Stimulated activated CD4-positive, alpha-beta T cell treated with anti-CD3 and anti-CD28 coated beads, Interleukin-12 subunit alpha, Interleukin-12 subunit beta, amount 100 ng/mL, for 48 hours (primary cell): ENCODE data around the gene OTUD4.
"Not testable (repeated sequence)": the region's sequence is repeated elsewhere in the genome, so short reads cannot be mapped to it uniquely, and the experiment has no call there.

Source experiments
- DNase-seq, 3 donors: peaks; one replicate each; pipeline ENCODE4 v3.0.0-alpha.2; 2020; ENCODE audit warnings: low read depth in 2 of 3, low spot score in 1 of 3

Gene OTUD4

DNA sequence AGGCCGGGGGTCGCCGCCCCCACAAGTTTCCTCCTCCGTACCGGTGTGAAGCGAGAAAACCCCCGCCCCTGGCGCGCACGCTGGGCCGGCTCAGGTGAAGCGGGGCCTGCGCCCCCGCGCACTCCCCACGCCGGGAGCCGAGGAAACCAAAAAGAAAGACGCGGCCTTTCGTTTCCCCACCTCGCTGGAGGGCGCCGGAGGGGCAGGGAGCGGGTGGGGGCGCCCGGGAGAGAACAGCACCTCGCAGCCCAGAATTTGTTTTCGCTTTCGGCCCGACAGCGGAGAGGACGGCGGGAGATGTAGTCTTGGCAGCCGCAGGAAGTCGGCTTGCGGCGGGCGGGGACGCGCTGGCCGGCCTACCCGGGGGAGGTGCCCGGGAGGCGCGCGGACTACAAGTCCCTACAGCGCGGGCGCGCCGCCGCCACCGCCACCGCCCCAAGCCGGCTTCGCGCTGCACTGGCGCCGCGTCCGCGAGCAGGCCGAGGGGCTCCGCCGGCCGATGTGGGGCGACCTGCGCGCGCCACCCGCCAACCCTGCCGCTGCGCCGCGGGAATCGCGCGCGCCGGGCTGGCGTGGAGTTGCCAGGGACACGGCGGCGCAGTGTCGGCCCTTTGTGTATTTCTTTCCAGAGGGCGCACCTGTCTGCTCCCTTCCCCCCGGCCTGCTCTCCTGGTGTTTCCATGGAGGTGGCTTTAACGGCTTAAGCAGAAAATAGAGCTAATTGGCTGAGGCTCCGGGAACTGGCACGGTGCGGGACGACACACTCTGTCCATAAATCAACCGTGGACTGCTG lies at the start of gene OTUD4:
TSS of gene OTUD4 (minus strand) at position 292 of the 793 bp plus-strand sequence. CDS start 616 bp downstream, outside the sequence.
- peak; percentile 87 to 91 (median 91) for DNase-seq

GRCh38 chr4:145223228-145223627 lies 42.8 kb upstream of the OTUD4 start:
- not testable (repeated sequence) for DNase-seq

GRCh38 chr4:145221529-145221928 lies 41.1 kb upstream of the OTUD4 start:
- DNase-seq: not testable (repeated sequence)

- no peak for DNase-seq
Measured at GRCh38 chr4:145219090-145219489, 38.7 kb upstream of the OTUD4 start.

DNA sequence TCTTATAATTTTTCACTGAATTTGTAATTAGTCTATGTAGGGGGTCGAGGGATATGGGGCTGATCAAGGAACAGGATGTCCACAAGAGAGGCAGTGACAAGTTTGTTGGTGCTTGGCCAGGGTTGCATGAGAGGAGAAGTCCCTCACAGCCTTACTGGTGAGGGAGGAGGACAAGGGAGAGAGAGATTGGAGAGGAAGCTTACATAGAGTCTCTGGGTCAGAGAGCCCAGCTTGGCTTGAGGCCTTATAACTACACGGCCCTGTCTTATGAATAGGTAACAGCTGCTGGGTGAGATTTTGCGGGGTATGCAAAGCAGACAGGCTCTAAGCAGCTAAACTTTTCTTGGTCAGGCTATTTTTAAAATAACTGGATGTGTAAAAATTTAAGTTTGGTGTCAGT lies 37.9 kb upstream of the OTUD4 start:
- DNase-seq: no peak

DNA sequence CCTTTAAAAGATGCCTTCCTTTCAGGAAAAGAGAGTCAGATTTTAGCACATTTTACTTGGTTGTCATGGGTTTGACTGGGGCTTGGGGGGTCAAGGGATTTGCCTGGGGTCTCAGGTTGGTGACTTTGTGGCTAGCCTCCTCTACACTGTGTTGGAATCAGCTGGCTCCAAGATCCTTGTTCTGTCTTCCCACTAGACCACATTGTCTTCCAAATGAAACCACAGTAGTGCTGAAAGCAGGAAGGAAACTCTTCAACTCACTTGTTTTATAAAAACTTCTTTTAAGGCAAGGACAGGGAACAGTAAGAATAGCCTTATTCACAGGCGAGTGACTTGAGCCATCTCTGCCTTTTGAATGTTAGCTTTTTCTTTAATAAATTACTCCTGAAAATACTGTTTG lies 37.0 kb upstream of the OTUD4 start:
- DNase-seq: no peak

GRCh38 chr4:145216535-145216934 lies 36.1 kb upstream of the OTUD4 start:
- DNase-seq: no peak

- DNase-seq: no peak
Measured at GRCh38 chr4:145213245-145213644, 32.9 kb upstream of the OTUD4 start.

DNA sequence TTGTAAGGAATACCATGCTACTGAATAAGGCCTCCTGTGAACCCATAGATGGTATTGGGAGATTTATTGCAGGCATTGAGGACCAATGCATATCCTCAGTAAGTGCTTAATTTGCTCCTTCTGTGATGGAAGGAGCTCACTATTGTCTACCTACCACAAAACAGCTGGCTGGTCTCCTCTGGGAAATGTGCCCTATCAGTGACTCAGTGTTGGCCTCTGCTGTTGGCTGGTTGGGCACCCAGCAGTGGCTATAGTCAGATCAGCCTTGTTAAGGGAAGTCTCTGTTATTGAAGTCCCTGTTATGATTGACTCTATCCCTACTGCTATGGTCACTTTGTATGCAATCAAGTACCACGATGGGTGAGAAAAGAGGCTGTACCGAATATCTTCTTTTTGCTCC lies 27.5 kb upstream of the OTUD4 start:
- no peak for DNase-seq

GRCh38 chr4:145203410-145203809 lies 23.0 kb upstream of the OTUD4 start:
- DNase-seq: no peak

- no peak for DNase-seq
Measured at GRCh38 chr4:145200366-145200765, 20.0 kb upstream of the OTUD4 start.

- DNase-seq: no peak
Measured at GRCh38 chr4:145199051-145199716, 18.8 kb upstream of the OTUD4 start.

DNA sequence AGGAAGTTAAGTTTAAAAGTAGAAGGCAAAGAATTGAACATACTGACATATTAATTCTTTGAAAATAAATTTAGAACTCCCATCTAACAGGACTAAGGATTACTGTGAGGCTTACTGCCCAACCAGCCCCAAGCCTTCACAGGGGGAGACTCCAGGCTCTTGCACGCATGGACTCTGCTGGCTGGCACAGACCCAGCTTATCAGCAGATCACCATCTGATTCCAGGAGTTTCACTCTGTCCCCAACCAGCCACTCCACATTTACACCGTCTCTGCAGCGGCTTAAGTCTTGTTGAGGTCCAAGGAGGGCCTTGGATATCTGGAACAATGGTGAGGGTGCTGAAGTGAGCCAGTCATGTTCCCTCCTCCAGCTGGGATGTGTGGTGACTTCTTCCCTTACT lies 16.4 kb upstream of the OTUD4 start:
- no peak for DNase-seq

- DNase-seq: no peak
Measured at GRCh38 chr4:145195167-145195952, 15.0 kb upstream of the OTUD4 start.

DNA sequence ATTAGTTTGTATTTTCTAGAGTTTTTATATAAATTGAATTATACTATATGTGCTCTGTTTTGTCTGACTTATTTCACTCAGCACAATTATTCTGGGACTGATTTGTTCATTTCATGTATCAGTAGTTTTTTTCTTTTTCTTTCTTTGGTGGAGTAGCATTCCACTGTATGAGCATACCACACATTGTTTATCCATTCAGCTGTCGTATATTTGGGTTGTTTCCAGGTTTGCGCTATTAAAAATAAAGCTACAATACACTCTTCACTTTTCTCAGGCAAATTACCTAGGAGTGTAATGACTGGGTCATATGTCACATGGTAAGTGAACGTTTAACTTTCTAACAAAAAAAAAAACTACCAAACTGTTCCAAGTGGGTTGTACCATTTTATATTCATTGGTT lies 9.6 kb upstream of the OTUD4 start:
- no peak for DNase-seq

DNA sequence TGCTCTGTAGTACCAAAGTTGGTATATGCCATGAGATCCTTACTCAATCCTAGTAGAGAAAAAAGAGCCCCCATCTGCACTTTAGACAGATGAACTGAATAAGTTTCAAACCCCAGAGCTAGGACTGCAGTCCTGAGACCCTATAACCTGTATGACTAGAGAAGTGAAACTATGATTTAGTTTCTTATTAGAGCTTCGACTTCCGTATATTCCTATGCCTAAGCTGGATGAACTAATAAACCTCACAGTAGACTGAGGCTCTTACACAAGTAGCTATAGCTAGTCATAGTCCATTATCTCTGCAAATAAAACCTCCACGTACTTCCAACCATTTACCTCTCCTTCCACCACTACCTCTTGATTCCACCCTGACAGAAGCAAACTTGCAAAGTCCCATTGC lies 6.3 kb upstream of the OTUD4 start:
- DNase-seq: no peak

DNA sequence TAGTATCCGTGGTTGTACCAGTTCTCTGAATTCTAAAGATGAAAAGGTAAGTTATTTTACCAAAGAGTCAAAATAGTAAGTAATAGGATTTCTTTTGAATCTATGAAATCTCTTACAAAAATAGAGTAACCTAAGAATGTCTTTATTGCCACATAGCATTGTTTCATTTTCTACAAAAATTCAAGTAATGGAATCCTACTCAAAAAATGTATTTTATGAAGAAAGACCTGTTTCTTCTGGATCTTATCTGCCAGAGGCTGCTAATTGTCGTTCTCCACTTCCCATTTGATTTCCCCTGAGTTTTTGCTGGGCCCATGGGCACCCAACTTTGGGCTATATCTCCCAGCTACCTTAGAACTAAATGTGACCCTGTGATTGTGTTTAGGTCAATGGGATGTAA lies 3.2 kb upstream of the OTUD4 start:
- no peak for DNase-seq

- no peak for DNase-seq
Measured at GRCh38 chr4:145183023-145183422, 2.6 kb upstream of the OTUD4 start.

- no peak for DNase-seq
Measured at GRCh38 chr4:145182222-145182621, 1.8 kb upstream of the OTUD4 start.

DNA sequence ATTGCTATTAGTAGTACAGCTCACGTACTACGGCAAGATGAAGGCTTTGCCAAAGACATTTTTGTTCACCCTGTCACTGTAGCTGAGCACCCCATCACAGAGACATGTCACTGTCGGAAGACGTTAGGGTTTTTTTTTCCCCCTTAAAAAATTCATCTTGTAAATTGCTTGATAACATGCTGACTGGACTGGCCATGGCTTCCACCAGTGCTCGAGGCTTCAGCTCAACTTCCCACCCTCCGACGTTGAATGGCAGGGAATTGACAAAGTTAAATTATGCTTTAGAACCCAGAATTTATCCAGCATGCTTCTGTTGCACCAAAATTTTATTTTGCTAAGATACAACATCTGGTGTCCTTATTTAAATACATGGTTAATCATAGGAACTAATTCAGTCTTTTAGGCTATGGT lies 707 bp upstream of the OTUD4 start:
- no peak for DNase-seq

GRCh38 chr4:145179861-145180297 lies 510 bp downstream of the OTUD4 start:
- DNase-seq: not testable (repeated sequence)
